HG03025 (cell line): Measurements from ENCODE around the gene LHFPL3.

ENCODE experiments used
- ATAC-seq: cut with Tn5 transposase; IDR thresholded peaks from one replicate; pipeline ENCODE4 v1.9.1; 2021; ENCODE audit warnings: mild to moderate bottlenecking, moderate library complexity; ENCODE audit not compliant: unreplicated experiment, low FRiP score

LHFPL3 gene

GRCh38 chr7:104790440-104790839, 462.0 kb downstream of the LHFPL3 start:
- no peak for ATAC-seq

- no peak for ATAC-seq
Measured at GRCh38 chr7:104791080-104791479, 462.7 kb downstream of the LHFPL3 start.

GRCh38 chr7:104793066-104793465, 464.7 kb downstream of the LHFPL3 start:
- ATAC-seq = no peak

GRCh38 chr7:104794154-104794553, 465.8 kb downstream of the LHFPL3 start:
- no peak for ATAC-seq

GRCh38 chr7:104794589-104794988, 466.2 kb downstream of the LHFPL3 start:
- ATAC-seq = no peak

- ATAC-seq = no peak
Measured at GRCh38 chr7:104795086-104795485, 466.7 kb downstream of the LHFPL3 start.

- ATAC-seq = no peak
Measured at GRCh38 chr7:104795616-104796398, 467.4 kb downstream of the LHFPL3 start.

- no peak for ATAC-seq
Measured at GRCh38 chr7:104800307-104800706, 471.9 kb downstream of the LHFPL3 start.

- ATAC-seq = no peak
Measured at GRCh38 chr7:104801022-104801421, 472.6 kb downstream of the LHFPL3 start.

- ATAC-seq = no peak
Measured at GRCh38 chr7:104803931-104804330, 475.5 kb downstream of the LHFPL3 start.

- ATAC-seq = no peak
Measured at GRCh38 chr7:104804696-104805095, 476.3 kb downstream of the LHFPL3 start.

- no peak for ATAC-seq
Measured at GRCh38 chr7:104805449-104806317, 477.3 kb downstream of the LHFPL3 start.

GRCh38 chr7:104807671-104808070, 479.3 kb downstream of the LHFPL3 start:
- ATAC-seq = no peak

- ATAC-seq = no peak
Measured at GRCh38 chr7:104809906-104810305, 481.5 kb downstream of the LHFPL3 start.

- no peak for ATAC-seq
Measured at GRCh38 chr7:104814126-104814525, 485.7 kb downstream of the LHFPL3 start.

GRCh38 chr7:104814671-104815400, 486.4 kb downstream of the LHFPL3 start:
- no peak for ATAC-seq

- ATAC-seq = no peak
Measured at GRCh38 chr7:104816537-104816936, 488.1 kb downstream of the LHFPL3 start.

GRCh38 chr7:104818961-104819880, 490.8 kb downstream of the LHFPL3 start:
- ATAC-seq = no peak

GRCh38 chr7:104820836-104821535, 492.6 kb downstream of the LHFPL3 start:
- ATAC-seq = no peak
